Ishikawa (cell line): Measurements from ENCODE around the gene RBMS1.

Experiments used
- CEBPB ChIP-seq: IDR thresholded peaks from 2 replicates; pipeline ENCODE4 v1.6.1; 2012
- CREB1 ChIP-seq: IDR thresholded peaks from 2 replicates; pipeline ENCODE4 v1.6.1; 2012; ENCODE audit warnings: low read depth
- EGR1 ChIP-seq: IDR thresholded peaks from 2 replicates; pipeline ENCODE4 v1.6.1; 2012
- EP300 ChIP-seq: IDR thresholded peaks from 2 replicates; pipeline ENCODE4 v1.6.1; 2012; ENCODE audit warnings: borderline replicate concordance
- FOXM1 ChIP-seq: IDR thresholded peaks from 2 replicates; pipeline ENCODE4 v1.6.1; 2012; ENCODE audit warnings: low read depth, borderline replicate concordance
- MAX ChIP-seq: IDR thresholded peaks from 2 replicates; pipeline ENCODE4 v1.6.1; 2012
- NFIC ChIP-seq: IDR thresholded peaks from 2 replicates; pipeline ENCODE4 v1.6.1; 2012
- RAD21 ChIP-seq: IDR thresholded peaks from 2 replicates; pipeline ENCODE4 v1.6.1; 2012; ENCODE audit warnings: low read depth
- REST ChIP-seq: IDR thresholded peaks from 2 replicates; pipeline ENCODE4 v1.6.1; 2012; ENCODE audit warnings: low read depth, mild to moderate bottlenecking
- TAF1 ChIP-seq: IDR thresholded peaks from 2 replicates; pipeline ENCODE4 v1.6.1; 2012; ENCODE audit warnings: low read depth, mild to moderate bottlenecking
- TCF12 ChIP-seq: IDR thresholded peaks from 2 replicates; pipeline ENCODE4 v1.6.1; 2012; ENCODE audit warnings: low read depth
- TEAD4 ChIP-seq: IDR thresholded peaks from 2 replicates; pipeline ENCODE4 v1.6.1; 2012
- USF1 ChIP-seq: IDR thresholded peaks from 2 replicates; pipeline ENCODE4 v1.6.1; 2012
- YY1 ChIP-seq: IDR thresholded peaks from 2 replicates; pipeline ENCODE4 v1.6.1; 2012; ENCODE audit warnings: low read depth
- ZBTB7A ChIP-seq: IDR thresholded peaks from 2 replicates; pipeline ENCODE4 v1.6.1; 2012; ENCODE audit warnings: low read depth

The RBMS1 gene

DNA sequence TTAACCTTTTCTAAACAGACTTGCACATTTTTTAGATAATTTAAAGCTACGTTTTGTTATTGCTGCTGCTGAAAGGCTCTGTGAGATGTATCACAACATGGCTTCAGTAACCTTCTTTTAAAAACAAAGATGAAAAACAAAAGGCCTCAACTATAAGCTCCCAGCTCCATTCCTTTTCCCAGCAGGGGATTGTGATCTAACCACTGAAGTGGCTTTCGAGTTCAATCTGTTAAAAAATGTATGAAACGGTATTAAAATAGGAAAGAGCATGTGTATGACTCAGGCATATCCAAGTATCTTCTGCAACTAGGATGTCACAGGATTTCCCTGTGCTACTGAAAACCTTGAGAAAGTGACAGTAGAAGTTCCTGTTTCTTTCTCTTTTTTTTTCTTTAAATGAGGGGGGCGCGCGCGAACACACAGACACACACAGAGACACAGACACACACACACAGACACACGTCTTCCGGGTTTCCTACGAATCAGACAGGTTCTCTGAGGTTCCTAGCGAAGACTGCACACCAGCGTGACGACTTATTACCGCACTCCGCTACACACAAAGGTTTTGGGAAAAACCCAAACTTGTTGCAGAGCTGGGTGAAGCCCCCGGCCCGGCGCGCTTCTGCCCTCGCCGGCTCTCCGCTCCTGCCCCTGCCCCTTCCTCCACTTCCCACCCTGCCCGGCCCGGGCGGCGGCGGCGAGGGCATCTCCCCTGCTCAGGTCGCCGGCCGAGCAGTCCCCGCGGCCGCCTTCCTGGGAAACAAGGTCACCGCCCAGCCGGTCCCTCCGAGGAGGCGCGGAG is 86.8 kb downstream of the RBMS1 start:
- TF ChIP-seq CEBPB = no peak
- no peak for TF ChIP-seq TAF1
- TF ChIP-seq REST = no peak
- no peak for TF ChIP-seq NFIC
- peak; percentile 56 for TF ChIP-seq MAX
- TF ChIP-seq FOXM1 = no peak
- TF ChIP-seq ZBTB7A = peak; percentile 7; the same call in 1 of the 2 replicates
- no peak; the same call in 1 of the 2 replicates for TF ChIP-seq EP300

DNA sequence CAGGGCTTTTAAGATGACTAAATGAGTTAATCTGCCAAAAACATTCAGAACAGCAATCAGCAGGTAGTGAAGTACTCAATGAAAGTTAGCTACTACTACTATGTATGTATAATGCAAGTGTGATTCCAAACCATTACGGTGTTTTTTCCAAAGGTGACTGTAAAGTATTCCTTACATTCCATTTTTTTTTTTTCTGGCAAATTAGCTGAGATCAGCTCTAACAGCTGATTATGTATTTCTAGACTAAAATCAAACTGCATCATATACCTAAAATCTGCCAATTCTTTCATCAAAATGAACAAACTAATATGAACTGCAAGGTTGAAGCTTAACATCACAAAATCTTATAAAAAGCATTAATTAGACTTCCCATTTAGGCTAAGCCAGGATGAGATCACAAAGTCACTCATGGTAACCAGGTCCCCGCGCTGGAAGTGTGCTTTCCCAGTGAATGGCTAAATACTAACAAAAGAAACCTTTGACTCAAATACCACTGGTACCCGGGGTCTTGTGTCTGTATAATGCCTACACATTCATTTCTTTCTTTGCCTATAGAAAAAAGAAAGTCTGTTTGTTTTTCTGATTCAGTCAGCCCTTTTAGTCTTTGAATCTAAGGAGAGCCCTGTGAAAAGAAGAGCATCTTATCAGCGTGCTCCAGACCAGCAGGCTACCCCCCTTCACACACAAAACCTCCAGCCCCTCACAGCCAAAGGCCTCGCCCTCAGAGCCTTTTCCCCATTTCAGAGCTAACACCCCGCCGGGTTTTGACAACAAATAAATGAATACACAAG is 88.3 kb downstream of the RBMS1 start:
- TF ChIP-seq NFIC = no peak
- no peak for TF ChIP-seq YY1
- TF ChIP-seq EGR1 = no peak
- TF ChIP-seq TEAD4 = no peak
- no peak for TF ChIP-seq USF1
- TF ChIP-seq ZBTB7A = no peak
- TF ChIP-seq REST = no peak
- no peak for TF ChIP-seq CREB1
- TF ChIP-seq EP300 = no peak
- no peak for TF ChIP-seq CEBPB
- no peak for TF ChIP-seq FOXM1
- TF ChIP-seq TCF12 = no peak
- no peak for TF ChIP-seq RAD21
- TF ChIP-seq MAX = no peak
- TF ChIP-seq TAF1 = no peak

DNA sequence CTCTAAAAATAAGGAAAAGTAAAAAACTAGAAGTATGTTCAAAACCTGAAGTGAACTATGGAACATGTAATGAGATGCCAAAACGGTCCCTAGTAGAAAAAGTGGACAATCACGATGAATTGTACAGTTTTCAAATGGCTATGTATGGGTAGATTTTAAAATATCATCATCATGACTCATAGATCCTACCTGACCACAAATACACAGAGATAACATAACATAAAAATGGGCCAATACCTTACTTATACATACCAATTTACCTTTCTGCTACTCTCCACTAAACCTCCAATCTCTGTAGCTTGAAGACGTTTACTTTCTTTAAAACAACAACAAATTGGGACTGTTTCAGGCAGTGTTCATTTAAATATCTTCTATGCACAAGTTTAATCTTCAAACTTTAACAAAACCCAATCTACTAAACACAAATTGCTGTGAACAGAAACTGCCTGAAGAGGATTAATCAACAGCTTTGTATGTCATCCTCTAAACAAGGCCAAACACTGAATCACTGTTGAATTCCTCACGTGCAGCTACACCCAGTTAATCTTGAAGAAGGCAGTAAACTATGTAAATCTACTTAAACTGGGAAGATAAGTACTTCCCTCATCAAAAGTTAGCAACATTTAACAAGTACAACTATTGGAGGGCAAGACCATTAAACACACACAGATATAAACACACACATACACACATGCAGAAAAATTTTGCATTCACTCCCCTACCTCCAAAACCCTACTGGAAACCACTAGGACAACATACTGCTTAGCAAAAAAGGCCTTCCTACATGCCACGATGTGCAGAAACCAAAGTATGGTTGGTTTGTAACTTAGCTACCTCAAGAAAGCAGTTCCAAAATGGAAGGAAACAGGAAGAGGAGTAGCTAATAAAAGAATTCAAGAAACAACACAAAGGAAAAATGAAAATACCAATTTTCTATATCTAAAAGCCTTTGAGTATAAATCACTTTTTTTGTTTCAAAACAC is 90.3 kb downstream of the RBMS1 start:
- TF ChIP-seq REST (no peak), CEBPB (no peak), ZBTB7A (no peak), YY1 (no peak)

DNA sequence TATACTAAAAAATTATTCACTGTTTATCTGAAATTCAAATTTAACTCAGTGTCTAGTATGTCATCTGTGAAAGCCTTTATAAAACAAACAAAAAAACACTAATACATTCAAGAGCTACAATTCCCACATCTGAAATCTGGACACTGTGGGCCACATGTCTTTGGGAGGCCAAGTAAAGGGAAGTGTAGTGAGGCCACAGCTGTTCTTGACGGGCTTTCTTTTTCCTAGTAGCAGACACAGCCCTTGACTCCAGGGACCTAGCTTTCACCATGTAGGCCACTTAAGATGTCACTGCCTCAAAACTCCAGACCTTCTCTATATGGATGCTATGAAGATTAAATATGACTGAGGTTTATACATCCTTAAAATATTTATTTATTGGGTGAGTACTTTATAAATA is 91.1 kb downstream of the RBMS1 start:
- TF ChIP-seq TAF1 (no peak), CEBPB (no peak), USF1 (no peak), ZBTB7A (no peak), FOXM1 (no peak), MAX (no peak), YY1 (no peak), TCF12 (no peak), EP300 (no peak), EGR1 (no peak), RAD21 (no peak), NFIC (no peak), REST (no peak), CREB1 (no peak), TEAD4 (no peak)
